SU-DHL-6 (cell line): ENCODE data around the gene MIOS.

Experiments
- EZH2phosphoT487 ChIP-seq: fragments of 200-600 bp; sonication (generic), shearing (Covaris generic); conservative IDR thresholded peaks from 2 replicates; pipeline ENCODE4 v1.6.1; 2018; ENCODE audit warnings: mild to moderate bottlenecking, antibody characterized with exemption, low read length, moderate library complexity, mixed read lengths
- TF ChIP-seq, protein P1 (sequence below): fragments of 200-600 bp; sonication (generic); IDR thresholded peaks from one replicate; pipeline ENCODE4 v1.5.1; 2017; ENCODE audit warnings: antibody characterized with exemption, mild to moderate bottlenecking, low read length, moderate library complexity; ENCODE audit not compliant: insufficient read depth, poor library complexity, severe bottlenecking

DNA sequence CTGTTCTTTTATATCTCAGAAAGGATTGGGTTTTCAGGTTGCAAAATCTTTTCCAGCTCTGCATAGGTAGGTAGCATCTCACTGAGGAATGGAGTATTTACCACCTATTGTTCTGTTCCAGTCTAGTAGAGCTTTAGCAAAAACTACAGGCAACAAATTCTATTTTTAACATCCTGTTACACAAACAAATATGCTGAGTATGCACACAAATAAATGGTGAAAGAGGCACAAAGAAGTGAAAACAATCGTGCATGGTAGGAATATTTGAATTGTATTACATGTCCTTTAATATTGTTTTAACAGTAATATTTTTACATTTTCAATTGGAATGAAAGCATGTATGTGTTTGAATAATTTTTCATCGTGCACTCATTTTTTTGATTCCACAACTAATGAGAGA is 14.5 kb upstream of the MIOS start:
- TF ChIP-seq, protein P1, sequence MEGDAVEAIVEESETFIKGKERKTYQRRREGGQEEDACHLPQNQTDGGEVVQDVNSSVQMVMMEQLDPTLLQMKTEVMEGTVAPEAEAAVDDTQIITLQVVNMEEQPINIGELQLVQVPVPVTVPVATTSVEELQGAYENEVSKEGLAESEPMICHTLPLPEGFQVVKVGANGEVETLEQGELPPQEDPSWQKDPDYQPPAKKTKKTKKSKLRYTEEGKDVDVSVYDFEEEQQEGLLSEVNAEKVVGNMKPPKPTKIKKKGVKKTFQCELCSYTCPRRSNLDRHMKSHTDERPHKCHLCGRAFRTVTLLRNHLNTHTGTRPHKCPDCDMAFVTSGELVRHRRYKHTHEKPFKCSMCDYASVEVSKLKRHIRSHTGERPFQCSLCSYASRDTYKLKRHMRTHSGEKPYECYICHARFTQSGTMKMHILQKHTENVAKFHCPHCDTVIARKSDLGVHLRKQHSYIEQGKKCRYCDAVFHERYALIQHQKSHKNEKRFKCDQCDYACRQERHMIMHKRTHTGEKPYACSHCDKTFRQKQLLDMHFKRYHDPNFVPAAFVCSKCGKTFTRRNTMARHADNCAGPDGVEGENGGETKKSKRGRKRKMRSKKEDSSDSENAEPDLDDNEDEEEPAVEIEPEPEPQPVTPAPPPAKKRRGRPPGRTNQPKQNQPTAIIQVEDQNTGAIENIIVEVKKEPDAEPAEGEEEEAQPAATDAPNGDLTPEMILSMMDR: no peak
- TF ChIP-seq EZH2phosphoT487: no peak
